GM19023 (cell line): ENCODE data around the gene PKHD1.

Experiments used
- ATAC-seq: cut with Tn5 transposase; IDR thresholded peaks from one replicate; pipeline ENCODE4 v1.9.1; 2021; ENCODE audit warnings: mild to moderate bottlenecking, moderate library complexity; ENCODE audit not compliant: unreplicated experiment

The PKHD1 gene

GRCh38 chr6:52104979-52105378, 17.6 kb upstream of the PKHD1 start:
- no peak for ATAC-seq

- ATAC-seq = no peak
Observed at GRCh38 chr6:52103623-52104022, 16.2 kb upstream of the PKHD1 start.

- ATAC-seq = no peak
Observed at GRCh38 chr6:52102405-52102804, 15.0 kb upstream of the PKHD1 start.

GRCh38 chr6:52098721-52099120, 11.3 kb upstream of the PKHD1 start:
- no peak for ATAC-seq

- no peak for ATAC-seq
Observed at GRCh38 chr6:52089758-52090348, 2.4 kb upstream of the PKHD1 start.

GRCh38 chr6:52086741-52087140, 672 bp downstream of the PKHD1 start:
- ATAC-seq = no peak

GRCh38 chr6:52081237-52081636, 6.2 kb downstream of the PKHD1 start:
- ATAC-seq = no peak

- no peak for ATAC-seq
Observed at GRCh38 chr6:52077961-52078625, 9.3 kb downstream of the PKHD1 start.

GRCh38 chr6:52077180-52077884, 10.1 kb downstream of the PKHD1 start:
- no peak for ATAC-seq

GRCh38 chr6:52076791-52077179, 10.6 kb downstream of the PKHD1 start:
- ATAC-seq = no peak

- ATAC-seq = no peak
Observed at GRCh38 chr6:52074716-52075115, 12.7 kb downstream of the PKHD1 start.

- ATAC-seq = no peak
Observed at GRCh38 chr6:52074155-52074554, 13.3 kb downstream of the PKHD1 start.

GRCh38 chr6:52065621-52066020, 21.8 kb downstream of the PKHD1 start:
- no peak for ATAC-seq

- ATAC-seq = peak; percentile 99
Observed at GRCh38 chr6:52063584-52064344, 23.6 kb downstream of the PKHD1 start.

- no peak for ATAC-seq
Observed at GRCh38 chr6:52061481-52061880, 25.9 kb downstream of the PKHD1 start.

- no peak for ATAC-seq
Observed at GRCh38 chr6:52059821-52060220, 27.6 kb downstream of the PKHD1 start.

- no peak for ATAC-seq
Observed at GRCh38 chr6:52055451-52055850, 32.0 kb downstream of the PKHD1 start.

GRCh38 chr6:52053038-52053695, 34.2 kb downstream of the PKHD1 start:
- no peak for ATAC-seq

- ATAC-seq = no peak
Observed at GRCh38 chr6:52050051-52050405, 37.4 kb downstream of the PKHD1 start.

GRCh38 chr6:52049252-52050050, 38.0 kb downstream of the PKHD1 start:
- ATAC-seq = no peak
